ENCODE data around the gene DHX9. TPM values are rescaled to one million over a fixed set of nuclear protein-coding genes. Genes with fewer than 3 reads are reported as not detected.
A peak's percentile ranks its signal among the peaks of the same experiment; 100 is the strongest.

The DHX9 gene
- total and polyA plus RNA-seq, 9 of the 15 experiments (the other 6 are each of a cell fraction or from before 2014, with no cell fraction given), result 100 to 409 (median 294) TPM

- TF ChIP-seq MNT (conservative IDR thresholded peaks at IDR 0.05), result peak in 1 of 2 experiments; percentile 74; a peak in 2 of 4 replicates
- TF ChIP-seq PHF21A (IDR thresholded peaks at IDR 0.05; ENCODE audit: borderline replicate concordance, low read depth), result peak; percentile 79; the same call in 1 of the 2 replicates
- TF ChIP-seq RCOR1 (IDR thresholded peaks at IDR 0.05; ENCODE audit: borderline replicate concordance in 1 of 2, low read depth in 2 of 2, low read length in 2 of 2), result peak; percentile 80 to 99; a peak in 3 of 4 replicates
- peak; percentile 98 for TF ChIP-seq C11orf30 (IDR thresholded peaks at IDR 0.05; ENCODE audit: low read depth)
- TF ChIP-seq ZBTB9 (CRISPR knock-in tag; IDR thresholded peaks at IDR 0.05), result peak; percentile 87
- TF ChIP-seq GATA2 (CRISPR knock-in tag; IDR thresholded peaks at IDR 0.05), result peak; percentile 97
- no peak for TF ChIP-seq NONO (IDR thresholded peaks at IDR 0.05; ENCODE audit: low read depth in 2 of 2, low read length in 1 of 2)
- peak; percentile 44 for TF ChIP-seq SP1 (CRISPR knock-in tag; IDR thresholded peaks at IDR 0.05)
- peak; percentile 87 for TF ChIP-seq ZNF311 (CRISPR knock-in tag; IDR thresholded peaks at IDR 0.05)
- TF ChIP-seq RHOXF2B (CRISPR knock-in tag; conservative IDR thresholded peaks at IDR 0.05), result no peak
- TF ChIP-seq NFIC (IDR thresholded peaks at IDR 0.05), result peak; percentile 93
- TF ChIP-seq PKNOX1 (IDR thresholded peaks at IDR 0.05), result peak; percentile 16; the same call in 1 of the 2 replicates
- no peak for TF ChIP-seq NFXL1 (CRISPR knock-in tag; IDR thresholded peaks at IDR 0.05)
- TF ChIP-seq SMAD4 (CRISPR knock-in tag; conservative IDR thresholded peaks at IDR 0.05), result peak; percentile 87
- TF ChIP-seq ZC3H8 (IDR thresholded peaks at IDR 0.05), result no peak
- peak; percentile 99 for TF ChIP-seq CBFA2T3 (IDR thresholded peaks at IDR 0.05)
- no peak for TF ChIP-seq ZBTB12 (CRISPR knock-in tag; IDR thresholded peaks at IDR 0.05)
- TF ChIP-seq MEF2A (IDR thresholded peaks at IDR 0.05; ENCODE audit: control insufficient read depth, low read depth, low read length), result peak; percentile 91
- peak; percentile 34; the same call in 1 of the 2 replicates for TF ChIP-seq ZNF583 (CRISPR knock-in tag; IDR thresholded peaks at IDR 0.05)
- peak; percentile 68 for TF ChIP-seq ATF4 (CRISPR knock-in tag; IDR thresholded peaks at IDR 0.05)
These were observed 47.6 kb upstream of the DHX9 start (continued) for GRCh38 chr1:182791281-182792179.

All from K562 (cell line).